Left lung (tissue), 14 donors: ENCODE data around the gene CCDC85B. TPM values are rescaled to one million over a fixed set of nuclear protein-coding genes. Genes with fewer than 3 reads are reported as not detected.

Experiments
- ATAC-seq: fragments of 200-7000 bp; cut with Tn5 transposase; one replicate; pipeline ENCODE4 v1.9.1; 2020; ENCODE audit warnings: moderate library complexity
- DNase-seq, 4 donors: peaks; one replicate each; pipeline ENCODE4 v3.0.0-alpha.2; 2013 to 2020
- H3K27ac ChIP-seq, 2 donors: fragments of 200-600 bp; sonication (generic) in 1 of 2; one replicate each; pipeline versions ENCODE4 v1.5.0 to v1.8.0; 2020 to 2021
- H3K27me3 ChIP-seq, 2 donors: fragments of 200-600 bp; sonication (generic) in 1 of 2; one replicate each; pipeline versions ENCODE4 v1.5.0 to v1.8.0; 2020 to 2021
- H3K36me3 ChIP-seq, 2 donors: fragments of 200-600 bp; sonication (generic) in 1 of 2; one replicate each; pipeline versions ENCODE4 v1.5.0 to v1.8.0; 2020 to 2021
- H3K4me1 ChIP-seq, 2 donors: fragments of 200-600 bp; one replicate each; pipeline ENCODE4 v1.8.0; 2021
- H3K4me3 ChIP-seq, 2 donors: fragments of 200-600 bp; sonication (generic) in 1 of 2; one replicate each; pipeline versions ENCODE4 v1.5.0 to v1.8.0; 2020 to 2021; ENCODE audit warnings: mild to moderate bottlenecking in 1 of 2
- H3K9me3 ChIP-seq, 2 donors: fragments of 200-600 bp; sonication (generic) in 1 of 2; one replicate each; pipeline versions ENCODE4 v1.5.0 to v1.8.0; 2020 to 2021
- CTCF ChIP-seq, 2 donors: fragments of 200-600 bp; sonication (generic) in 1 of 2; IDR thresholded peaks; one replicate each; pipeline versions ENCODE4 v1.5.0 to v1.8.0; 2021; ENCODE audit warnings: antibody characterized with exemption in 2 of 2
- intact Hi-C, 2 donors: fragments of 100-400 bp; cut with DNase I; formaldehyde crosslinking; loops; one replicate each; pipeline versions ENCODE4 v1.11.2 to v1.14.2; 2022
- long read RNA-seq, 12 donors: library from polyadenylated mRNA in 2 of 12; unstranded in 2 of 12; transcript quantifications; one replicate each; pipeline ENCODE4 v2.0.0 and lab custom pipeline, GENCODE V29; 2019 to 2026
- polyA plus RNA-seq, 6 donors: library from polyadenylated mRNA; unstranded; fragments of 120-200 nt; gene quantifications; one replicate each; pipeline ENCODE4 v1.2.1, GENCODE V29; 2013; ENCODE audit not compliant: insufficient read length in 6 of 6
- total RNA-seq, 2 donors: library from RNA; stranded (reverse); fragmentation: NEBNext Ultra II Directional; extraction: Animal tissue kit (Norgen Biotek cat#: 25700); gene quantifications; one replicate each; pipeline ENCODE4 v1.2.1, GENCODE V29; 2021
- donor health status: DM: no; HTN: yes; CAD: no.
- donor health status: DM: no; HTN: no; CAD: no.

The CCDC85B gene
- total RNA-seq (10 to 100 TPM; 23.3 to 32.0 TPM), polyA plus RNA-seq (10 to 100 TPM; 10.0 to 23.8 (median 15.1) TPM)
- long read RNA-seq, donor 1, transcript CCDC85B-201 (1 exons, 1,524 nt) = major isoform, 94 of 94 reads
- long read RNA-seq, donor 1, partial matches to known transcripts = 0 of 94 reads
- long read RNA-seq, donor 1, other reads (novel, unspliced or antisense) = 0 of 94 reads
- long read RNA-seq, donor 2, transcript CCDC85B-201 (1 exons, 1,524 nt) = major isoform, 70 of 70 reads
- long read RNA-seq, donor 2, partial matches to known transcripts = 0 of 70 reads
- long read RNA-seq, donor 2, other reads (novel, unspliced or antisense) = 0 of 70 reads
- long read RNA-seq, donor 3, transcript CCDC85B-201 (1 exons, 1,524 nt) = major isoform, 67 of 67 reads
- long read RNA-seq, donor 3, partial matches to known transcripts = 0 of 67 reads
- long read RNA-seq, donor 3, other reads (novel, unspliced or antisense) = 0 of 67 reads
- long read RNA-seq, donor 4, transcript CCDC85B-201 (1 exons, 1,524 nt) = major isoform, 131 of 132 reads
- long read RNA-seq, donor 4, partial matches to known transcripts = 0 of 132 reads
- long read RNA-seq, donor 4, other reads (novel, unspliced or antisense) = 1 of 132 reads
- long read RNA-seq, donor 5, transcript CCDC85B-201 (1 exons, 1,524 nt) = major isoform, 66 of 66 reads
- long read RNA-seq, donor 5, partial matches to known transcripts = 0 of 66 reads
- long read RNA-seq, donor 5, other reads (novel, unspliced or antisense) = 0 of 66 reads
- long read RNA-seq, donor 6, transcript CCDC85B-201 (1 exons, 1,524 nt) = major isoform, 56 of 56 reads
- long read RNA-seq, donor 6, partial matches to known transcripts = 0 of 56 reads
- long read RNA-seq, donor 6, other reads (novel, unspliced or antisense) = 0 of 56 reads
- long read RNA-seq, donor 7, transcript CCDC85B-201 (1 exons, 1,524 nt) = major isoform, 34 of 34 reads
- long read RNA-seq, donor 7, partial matches to known transcripts = 0 of 34 reads
- long read RNA-seq, donor 7, other reads (novel, unspliced or antisense) = 0 of 34 reads
- long read RNA-seq, donor 8, transcript CCDC85B-201 (1 exons, 1,524 nt) = major isoform, 38 of 38 reads
- long read RNA-seq, donor 8, partial matches to known transcripts = 0 of 38 reads
- long read RNA-seq, donor 8, other reads (novel, unspliced or antisense) = 0 of 38 reads
- long read RNA-seq, donor 9, partial matches to known transcripts = 0 of 2 reads
- long read RNA-seq, donor 9, other reads (novel, unspliced or antisense) = 0 of 2 reads
- long read RNA-seq, donor 10, transcript CCDC85B-201 (1 exons, 1,524 nt) = major isoform, 187 of 188 reads
- long read RNA-seq, donor 10, partial matches to known transcripts = 0 of 188 reads
- long read RNA-seq, donor 10, other reads (novel, unspliced or antisense) = 1 of 188 reads
- long read RNA-seq, donor 11, transcript CCDC85B-201 (1 exons, 1,524 nt) = major isoform, 113 of 113 reads
- long read RNA-seq, donor 11, partial matches to known transcripts = 0 of 113 reads
- long read RNA-seq, donor 11, other reads (novel, unspliced or antisense) = 0 of 113 reads
- long read RNA-seq, donor 12, transcript CCDC85B-201 (1 exons, 1,524 nt) = major isoform, 47 of 47 reads
- long read RNA-seq, donor 12, partial matches to known transcripts = 0 of 47 reads
- long read RNA-seq, donor 12, other reads (novel, unspliced or antisense) = 0 of 47 reads

GRCh38 chr11:65890324-65891218 lies at the start of gene CCDC85B:
Gene CCDC85B, plus strand, starts transcription at chr11:65890673. Its CDS starts 111 bp downstream, at chr11:65890784.
- H3K36me3 ChIP-seq = peaks cover 0 to 29% of the 10 kb centered on the region in 2 donors
- ATAC-seq (peak; percentile 83), DNase-seq (peak; percentile 97 to 99 (median 98))
- peak within 1 kb of the TSS; percentile 52 to 70 for H3K4me3 ChIP-seq
- no peaks in the 10 kb centered on the region for H3K27me3 ChIP-seq
- TF ChIP-seq CTCF (IDR thresholded peaks at IDR 0.05) = no peak
- no peaks in the 10 kb centered on the region for H3K9me3 ChIP-seq
- intact Hi-C loops = no loop called here
- H3K4me1 ChIP-seq = peaks cover 20 to 88% of the 10 kb centered on the region in 2 donors
- H3K27ac ChIP-seq = peak within 1 kb of the TSS; percentile 95 to 97

- H3K27me3 ChIP-seq = no peaks in the 10 kb centered on the region
- DNase-seq (no peak), ATAC-seq (no peak)
- H3K36me3 ChIP-seq = no peaks in the 10 kb centered on the region
- H3K9me3 ChIP-seq = no peaks in the 10 kb centered on the region
- H3K4me1 ChIP-seq = no peaks in the 10 kb centered on the region
- no peak overlapping the region for H3K27ac ChIP-seq
- H3K4me3 ChIP-seq = no peak overlapping the region
- no peak for TF ChIP-seq CTCF (IDR thresholded peaks at IDR 0.05)
- intact Hi-C loops = no loop called here
These were observed 48.3 kb upstream of the CCDC85B start for GRCh38 chr11:65842144-65842543.

- Histone ChIP-seq H3K4me1 (no peaks in the 10 kb centered on the region), H3K4me3 (no peak overlapping the region), H3K27ac (no peak overlapping the region), H3K36me3 (no peaks in the 10 kb centered on the region), H3K9me3 (no peaks in the 10 kb centered on the region), H3K27me3 (no peaks in the 10 kb centered on the region)
- no peak for ATAC-seq
- no peak for DNase-seq
- intact Hi-C loops = no loop called here
- TF ChIP-seq CTCF (IDR thresholded peaks at IDR 0.05) = no peak
These were observed 46.7 kb upstream of the CCDC85B start for GRCh38 chr11:65843811-65844210.

- Histone ChIP-seq H3K4me3 (no peak overlapping the region), H3K27ac (no peak overlapping the region), H3K27me3 (no peaks in the 10 kb centered on the region), H3K9me3 (no peaks in the 10 kb centered on the region), H3K4me1 (no peaks in the 10 kb centered on the region), H3K36me3 (no peaks in the 10 kb centered on the region)
- DNase-seq (no peak), ATAC-seq (no peak)
- intact Hi-C loops = no loop called here
- TF ChIP-seq CTCF (IDR thresholded peaks at IDR 0.05) = no peak
These were observed 46.1 kb upstream of the CCDC85B start for GRCh38 chr11:65844231-65844872.
